Measurements from ENCODE around the gene SPON1. TPM values are rescaled to one million over a fixed set of nuclear protein-coding genes. Genes with fewer than 3 reads are reported as not detected.

Gene SPON1
- total and polyA plus RNA-seq, 2 donors = 1.6 to 3.6 TPM

DNA sequence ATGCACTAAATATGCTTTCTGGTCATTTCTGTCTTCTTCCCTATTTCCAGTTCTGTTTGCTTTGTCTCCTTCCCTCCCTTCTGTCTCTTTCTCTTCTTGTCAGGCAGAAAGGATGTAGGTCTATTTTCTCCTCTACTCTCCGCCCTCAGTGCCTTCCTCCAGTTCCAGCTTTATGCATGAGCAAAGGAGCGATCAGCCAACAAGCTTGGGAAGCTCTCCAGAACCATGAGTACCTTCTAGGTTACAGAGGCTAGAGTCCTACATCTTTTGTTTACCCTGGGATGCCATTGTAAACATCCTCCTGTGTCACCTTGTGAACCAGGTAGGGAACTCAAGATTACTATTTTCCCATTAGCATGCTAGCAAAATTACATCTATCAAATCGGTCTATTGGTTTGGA is 7.9 kb upstream of the SPON1 start:
- no peaks in the 10 kb centered on the region for H3K4me1 ChIP-seq (ENCODE audit: control insufficient read depth in 2 of 2, insufficient read depth in 2 of 2, low read length in 2 of 2)
- H3K4me3 ChIP-seq (ENCODE audit: low read length in 2 of 2) = no peak overlapping the region
- H3K36me3 ChIP-seq (ENCODE audit: control insufficient read depth in 2 of 2, insufficient read depth in 2 of 2, low read length in 1 of 2) = no peaks in the 10 kb centered on the region
- H3K27ac ChIP-seq (ENCODE audit: low read depth in 1 of 2, low read length in 1 of 2) = no peak overlapping the region
- WGBS = 94% methylated on average over 3 of the region's 3 CpGs
- peaks cover 0 to 19% of the 10 kb centered on the region in 2 donors for H3K27me3 ChIP-seq (ENCODE audit: control insufficient read depth in 2 of 2, insufficient read depth in 1 of 2, low read length in 1 of 2)
- DNase-seq (ENCODE audit: low read depth in 6 of 9, low spot score in 9 of 9) = no peak
- no peaks in the 10 kb centered on the region for H3K9me3 ChIP-seq (ENCODE audit: control insufficient read depth in 2 of 2, insufficient read depth in 1 of 2, low read length in 1 of 2)

GRCh38 chr11:13955971-13956421 is 6.5 kb upstream of the SPON1 start:
- 46% methylated on average over 5 of the region's 5 CpGs for WGBS
- DNase-seq (ENCODE audit: low read depth in 6 of 9, low spot score in 9 of 9) = peak in 8 of 9 donors; percentile 21 to 63 (median 36)
- Histone ChIP-seq H3K27ac (ENCODE audit: low read depth in 1 of 2, low read length in 1 of 2) (no peak overlapping the region), H3K9me3 (ENCODE audit: control insufficient read depth in 2 of 2, insufficient read depth in 1 of 2, low read length in 1 of 2) (no peaks in the 10 kb centered on the region), H3K36me3 (ENCODE audit: control insufficient read depth in 2 of 2, insufficient read depth in 2 of 2, low read length in 1 of 2) (no peaks in the 10 kb centered on the region), H3K27me3 (ENCODE audit: control insufficient read depth in 2 of 2, insufficient read depth in 1 of 2, low read length in 1 of 2) (peaks cover 4 to 31% of the 10 kb centered on the region in 2 donors), H3K4me1 (ENCODE audit: control insufficient read depth in 2 of 2, insufficient read depth in 2 of 2, low read length in 2 of 2) (no peaks in the 10 kb centered on the region), H3K4me3 (ENCODE audit: low read length in 2 of 2) (no peak overlapping the region)

GRCh38 chr11:13956988-13957387 is 5.5 kb upstream of the SPON1 start:
- 91% methylated on average over 1 of the region's 1 CpG for WGBS
- DNase-seq (ENCODE audit: low read depth in 6 of 9, low spot score in 9 of 9) = no peak
- H3K27me3 ChIP-seq (ENCODE audit: control insufficient read depth in 2 of 2, insufficient read depth in 1 of 2, low read length in 1 of 2) = peaks cover 14 to 41% of the 10 kb centered on the region in 2 donors

DNA sequence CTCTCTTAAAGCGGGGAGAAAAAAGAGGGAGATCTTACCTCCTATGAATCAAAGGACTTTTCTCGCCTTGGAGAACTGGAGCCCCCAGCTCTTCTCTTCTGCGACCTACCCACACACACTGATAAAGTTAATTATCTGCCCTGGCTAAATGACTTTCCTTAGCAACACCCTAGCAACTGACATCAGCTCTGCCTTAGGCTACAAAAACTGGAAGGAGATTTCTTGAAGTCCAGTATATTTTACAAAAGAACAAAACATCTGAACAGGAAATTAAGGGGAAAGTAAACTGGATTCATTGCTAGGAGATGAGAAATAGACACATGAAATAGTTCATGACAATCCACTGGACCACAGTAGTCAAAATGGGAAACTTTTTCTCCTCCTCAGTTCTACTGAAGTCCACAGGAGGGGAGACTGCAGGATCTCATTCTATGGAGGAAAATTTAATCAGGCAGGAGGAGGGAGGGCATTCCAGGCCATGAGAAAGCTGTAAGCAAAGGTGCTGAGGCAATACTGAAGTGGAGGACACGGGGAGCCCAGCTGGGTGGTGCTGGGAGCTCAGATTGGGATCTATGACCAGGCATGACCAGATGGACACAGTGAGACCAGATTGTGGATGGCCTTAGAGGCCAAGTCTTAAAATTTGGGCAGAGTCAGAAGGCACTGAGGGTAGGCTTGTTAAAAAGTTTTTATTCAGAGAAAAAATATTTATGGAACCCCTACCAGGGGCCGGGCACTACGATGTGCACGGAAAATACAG is 3.7 kb upstream of the SPON1 start:
- Histone ChIP-seq H3K9me3 (ENCODE audit: control insufficient read depth in 2 of 2, insufficient read depth in 1 of 2, low read length in 1 of 2) (peaks cover 0 to 1% of the 10 kb centered on the region in 2 donors), H3K4me1 (ENCODE audit: control insufficient read depth in 2 of 2, insufficient read depth in 2 of 2, low read length in 2 of 2) (peaks cover 4 to 6% of the 10 kb centered on the region in 2 donors), H3K36me3 (ENCODE audit: control insufficient read depth in 2 of 2, insufficient read depth in 2 of 2, low read length in 1 of 2) (no peaks in the 10 kb centered on the region), H3K27ac (ENCODE audit: low read depth in 1 of 2, low read length in 1 of 2) (no peak overlapping the region), H3K4me3 (ENCODE audit: low read length in 2 of 2) (no peak overlapping the region), H3K27me3 (ENCODE audit: control insufficient read depth in 2 of 2, insufficient read depth in 1 of 2, low read length in 1 of 2) (peaks cover 32 to 60% of the 10 kb centered on the region in 2 donors)
- WGBS = 94% methylated on average over 7 of the region's 7 CpGs
- no peak for DNase-seq (ENCODE audit: low read depth in 6 of 9, low spot score in 9 of 9)

More at GRCh38 chr11:13956988-13957387, 5.5 kb upstream of the SPON1 start:
- Histone ChIP-seq H3K9me3 (ENCODE audit: control insufficient read depth in 2 of 2, insufficient read depth in 1 of 2, low read length in 1 of 2) (no peaks in the 10 kb centered on the region), H3K4me3 (ENCODE audit: low read length in 2 of 2) (no peak overlapping the region), H3K36me3 (ENCODE audit: control insufficient read depth in 2 of 2, insufficient read depth in 2 of 2, low read length in 1 of 2) (no peaks in the 10 kb centered on the region), H3K27ac (ENCODE audit: low read depth in 1 of 2, low read length in 1 of 2) (no peak overlapping the region), H3K4me1 (ENCODE audit: control insufficient read depth in 2 of 2, insufficient read depth in 2 of 2, low read length in 2 of 2) (no peaks in the 10 kb centered on the region)

GRCh38 chr11:13962198-13962561 is 343 bp upstream of the SPON1 start:
- Histone ChIP-seq H3K27ac (ENCODE audit: low read depth in 1 of 2, low read length in 1 of 2) (no peak overlapping the region), H3K9me3 (ENCODE audit: control insufficient read depth in 2 of 2, insufficient read depth in 1 of 2, low read length in 1 of 2) (peaks cover 0 to 1% of the 10 kb centered on the region in 2 donors), H3K27me3 (ENCODE audit: control insufficient read depth in 2 of 2, insufficient read depth in 1 of 2, low read length in 1 of 2) (peaks cover 55 to 85% of the 10 kb centered on the region in 2 donors), H3K36me3 (ENCODE audit: control insufficient read depth in 2 of 2, insufficient read depth in 2 of 2, low read length in 1 of 2) (no peaks in the 10 kb centered on the region), H3K4me3 (ENCODE audit: low read length in 2 of 2) (peak overlapping the region in 1 of 2 donors; percentile 28), H3K4me1 (ENCODE audit: control insufficient read depth in 2 of 2, insufficient read depth in 2 of 2, low read length in 2 of 2) (peaks cover 6 to 9% of the 10 kb centered on the region in 2 donors)
- 44% methylated on average over 16 of the region's 16 CpGs for WGBS
- no peak for DNase-seq (ENCODE audit: low read depth in 6 of 9, low spot score in 9 of 9)

- Histone ChIP-seq H3K4me3 (ENCODE audit: low read length in 2 of 2) (peak overlapping the region in 1 of 2 donors; percentile 28), H3K27ac (ENCODE audit: low read depth in 1 of 2, low read length in 1 of 2) (no peak overlapping the region), H3K27me3 (ENCODE audit: control insufficient read depth in 2 of 2, insufficient read depth in 1 of 2, low read length in 1 of 2) (peaks cover 55 to 86% of the 10 kb centered on the region in 2 donors), H3K4me1 (ENCODE audit: control insufficient read depth in 2 of 2, insufficient read depth in 2 of 2, low read length in 2 of 2) (peaks cover 6 to 9% of the 10 kb centered on the region in 2 donors), H3K9me3 (ENCODE audit: control insufficient read depth in 2 of 2, insufficient read depth in 1 of 2, low read length in 1 of 2) (peaks cover 0 to 1% of the 10 kb centered on the region in 2 donors), H3K36me3 (ENCODE audit: control insufficient read depth in 2 of 2, insufficient read depth in 2 of 2, low read length in 1 of 2) (no peaks in the 10 kb centered on the region)
- WGBS = under 1% methylated on average over 60 of the region's 60 CpGs
- DNase-seq (ENCODE audit: low read depth in 6 of 9, low spot score in 9 of 9) = no peak
Measured at GRCh38 chr11:13963169-13963948, 836 bp downstream of the SPON1 start.

DNA sequence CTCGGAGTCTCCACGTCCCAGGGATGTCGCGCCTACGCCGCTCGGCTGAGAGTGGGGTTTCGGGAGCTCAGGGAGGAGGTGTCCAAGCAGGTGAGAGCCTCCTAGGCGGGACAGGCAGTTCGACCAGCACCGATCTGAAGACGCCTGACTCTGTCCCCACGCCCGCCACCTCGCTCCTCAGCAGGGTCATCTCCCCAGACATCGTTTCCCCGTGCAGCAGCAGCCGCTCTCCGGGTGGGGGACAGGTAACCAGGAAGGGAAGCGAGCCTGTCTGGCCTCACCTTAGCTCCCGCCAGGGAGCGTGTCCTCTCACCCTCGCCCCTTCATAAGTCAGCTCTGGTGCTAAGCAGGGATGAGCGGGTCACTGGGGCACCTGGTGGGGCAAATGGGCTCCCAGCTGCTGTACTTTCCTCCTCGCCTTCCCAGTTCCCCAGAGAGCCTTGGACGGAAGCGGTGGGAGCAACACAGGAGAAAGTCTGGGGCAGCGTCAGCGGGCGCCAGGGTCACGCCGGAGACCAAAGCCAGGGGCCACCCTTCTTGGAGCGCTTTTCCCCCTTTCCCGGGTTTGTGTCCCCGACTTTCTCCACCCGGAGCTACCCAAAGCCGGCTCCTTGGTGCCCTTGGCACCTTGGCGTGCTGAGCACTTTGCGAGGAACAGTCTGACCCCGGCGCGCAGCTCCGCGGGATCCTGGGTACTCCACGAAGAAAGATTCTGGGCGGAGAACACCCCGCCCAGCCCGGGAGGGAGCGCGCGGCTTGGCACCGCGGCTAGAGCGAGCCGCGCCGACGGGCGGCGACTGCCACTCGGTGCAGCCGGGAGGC is 1.6 kb downstream of the SPON1 start:
- WGBS = 4% methylated on average over 62 of the region's 62 CpGs
- peaks cover 55 to 84% of the 10 kb centered on the region in 2 donors for H3K27me3 ChIP-seq (ENCODE audit: control insufficient read depth in 2 of 2, insufficient read depth in 1 of 2, low read length in 1 of 2)
- H3K4me3 ChIP-seq (ENCODE audit: low read length in 2 of 2) = no peak overlapping the region
- peaks cover 0 to 1% of the 10 kb centered on the region in 2 donors for H3K9me3 ChIP-seq (ENCODE audit: control insufficient read depth in 2 of 2, insufficient read depth in 1 of 2, low read length in 1 of 2)
- H3K36me3 ChIP-seq (ENCODE audit: control insufficient read depth in 2 of 2, insufficient read depth in 2 of 2, low read length in 1 of 2) = no peaks in the 10 kb centered on the region
- peaks cover 6 to 9% of the 10 kb centered on the region in 2 donors for H3K4me1 ChIP-seq (ENCODE audit: control insufficient read depth in 2 of 2, insufficient read depth in 2 of 2, low read length in 2 of 2)
- no peak overlapping the region for H3K27ac ChIP-seq (ENCODE audit: low read depth in 1 of 2, low read length in 1 of 2)
- no peak for DNase-seq (ENCODE audit: low read depth in 6 of 9, low spot score in 9 of 9)

GRCh38 chr11:13964771-13965074 is 2.2 kb downstream of the SPON1 start:
- Histone ChIP-seq H3K4me3 (ENCODE audit: low read length in 2 of 2) (no peak overlapping the region), H3K4me1 (ENCODE audit: control insufficient read depth in 2 of 2, insufficient read depth in 2 of 2, low read length in 2 of 2) (peaks cover 6 to 9% of the 10 kb centered on the region in 2 donors), H3K27ac (ENCODE audit: low read depth in 1 of 2, low read length in 1 of 2) (no peak overlapping the region), H3K27me3 (ENCODE audit: control insufficient read depth in 2 of 2, insufficient read depth in 1 of 2, low read length in 1 of 2) (peaks cover 55 to 80% of the 10 kb centered on the region in 2 donors), H3K9me3 (ENCODE audit: control insufficient read depth in 2 of 2, insufficient read depth in 1 of 2, low read length in 1 of 2) (peaks cover 0 to 1% of the 10 kb centered on the region in 2 donors), H3K36me3 (ENCODE audit: control insufficient read depth in 2 of 2, insufficient read depth in 2 of 2, low read length in 1 of 2) (no peaks in the 10 kb centered on the region)
- 36% methylated on average over 7 of the region's 7 CpGs for WGBS
- no peak for DNase-seq (ENCODE audit: low read depth in 6 of 9, low spot score in 9 of 9)

All from thymus (tissue), 11 donors.